ENCODE data around the gene PRKCH.

GRCh38 chr14:61504901-61505300, 183.5 kb downstream of the PRKCH start:
- no peak for TF ChIP-seq CTCF (IDR thresholded peaks at IDR 0.05; ENCODE audit: low read depth, low read length)
- no peak for TF ChIP-seq EZH2phosphoT487 (IDR thresholded peaks at IDR 0.05; ENCODE audit: low read depth)
